Sigmoid colon (tissue), 7 donors: ENCODE data around the gene PDGFD. TPM values are rescaled to one million over a fixed set of nuclear protein-coding genes. Genes with fewer than 3 reads are reported as not detected.

Experiments used
- DNase-seq: peaks from one replicate; pipeline ENCODE4 v3.0.0-alpha.2; 2019
- H3K27ac ChIP-seq, 4 donors: fragments of 200-600 bp; sonication (generic); one replicate each; pipeline ENCODE4 v1.5.1; 2016 to 2019; ENCODE audit warnings: mild to moderate bottlenecking in 1 of 4
- H3K27me3 ChIP-seq, 3 donors: fragments of 200-600 bp; sonication (generic); one replicate each; pipeline ENCODE4 v1.5.1; 2019; ENCODE audit warnings: mild to moderate bottlenecking in 1 of 3
- H3K36me3 ChIP-seq, 4 donors: fragments of 200-600 bp; sonication (generic); one replicate each; pipeline ENCODE4 v1.5.1; 2016 to 2019
- H3K4me1 ChIP-seq, 4 donors: fragments of 200-600 bp; sonication (generic); one replicate each; pipeline ENCODE4 v1.5.1; 2017 to 2019
- H3K4me3 ChIP-seq, 4 donors: fragments of 200-600 bp; sonication (generic); one replicate each; pipeline ENCODE4 v1.5.1; 2017 to 2019; ENCODE audit warnings: mild to moderate bottlenecking in 2 of 4, moderate library complexity in 1 of 4
- H3K9me3 ChIP-seq, 4 donors: fragments of 200-600 bp in 3 of 4; sonication (generic) in 3 of 4; one replicate each; pipeline versions ENCODE4 v1.5.1 to v1.6.1; 2013 to 2019
- CTCF ChIP-seq, 4 experiments: fragments of 450-650 bp in 3 of 4; fragments of 200-600 bp in 1 of 4; IDR thresholded peaks; one replicate each; pipeline ENCODE4 v1.5.1; 2016 to 2019; ENCODE audit warnings: antibody characterized with exemption in 4 of 4, mild to moderate bottlenecking in 3 of 4, moderate library complexity in 2 of 4
- EP300 ChIP-seq, 4 donors: sonication (generic); formaldehyde crosslinking; IDR thresholded peaks; one replicate each; pipeline ENCODE4 v1.6.1; 2017; ENCODE audit warnings: antibody characterized with exemption in 4 of 4
- POLR2A ChIP-seq, 2 donors: fragments of 450-650 bp; IDR thresholded peaks; one replicate each; pipeline ENCODE4 v1.6.1; 2016; ENCODE audit warnings: antibody characterized with exemption in 2 of 2, mild to moderate bottlenecking in 2 of 2, moderate library complexity in 2 of 2
- POLR2AphosphoS5 ChIP-seq, 4 donors: sonication (generic); formaldehyde crosslinking; IDR thresholded peaks; one replicate each; pipeline ENCODE4 v1.6.1; 2017; ENCODE audit warnings: antibody characterized with exemption in 4 of 4
- WGBS, 2 donors: extraction: QIAGEN DNeasy Blood & Tissue Kit; methylation state at CpG; one replicate each; pipeline ENCODE4 v1.1.7; 2013; 5-methylcytosine and 5-hydroxymethylcytosine counted together
- intact Hi-C: fragments of 100-400 bp; cut with DNase I; formaldehyde crosslinking; loops from one replicate; pipeline ENCODE4 v1.15.1; 2023
- polyA plus RNA-seq, 3 donors: library from polyadenylated mRNA; stranded (reverse); fragments of 200-250 nt; gene quantifications; one replicate each; pipeline ENCODE4 v1.2.3, GENCODE V29; 2013
- total RNA-seq, 4 donors: library from RNA; depleted of rRNA; stranded (reverse); fragments of >200 nt; gene quantifications; one replicate each; pipeline ENCODE4 v1.1.0, GENCODE V29; 2016
- donor health status: healthy with polysubstance abuse.
- donor health status: Bipolar disorder and iron deficiency.
- donor health status: healthy.

The PDGFD gene
- total and polyA plus RNA-seq, 7 donors, result 0.69 to 11.6 (median 7.9) TPM

GRCh38 chr11:103883856-103884255 lies 280.1 kb downstream of the PDGFD start:
- no peaks in the 10 kb centered on the region for H3K36me3 ChIP-seq
- intact Hi-C loops, result no loop called here
- H3K27me3 ChIP-seq, result no peaks in the 10 kb centered on the region
- peaks cover 0 to 24% (median 19%) of the 10 kb centered on the region in 4 donors for H3K4me1 ChIP-seq
- H3K9me3 ChIP-seq, result no peaks in the 10 kb centered on the region
- DNase-seq, result no peak
- H3K4me3 ChIP-seq, result no peak overlapping the region
- no peak overlapping the region for H3K27ac ChIP-seq
- TF ChIP-seq CTCF (IDR thresholded peaks at IDR 0.05), result no peak
- no peak for TF ChIP-seq POLR2AphosphoS5 (IDR thresholded peaks at IDR 0.05)
- no peak for TF ChIP-seq POLR2A (IDR thresholded peaks at IDR 0.05)
- no peak for TF ChIP-seq EP300 (IDR thresholded peaks at IDR 0.05)
- 82 to 86% methylated on average over 1 of the region's 1 CpG for WGBS, 2 donors

GRCh38 chr11:103883291-103883690 lies 280.7 kb downstream of the PDGFD start:
- intact Hi-C loops, result no loop called here
- Histone ChIP-seq H3K9me3 (no peaks in the 10 kb centered on the region), H3K27ac (no peak overlapping the region), H3K4me1 (peaks cover 0 to 24% (median 19%) of the 10 kb centered on the region in 4 donors), H3K36me3 (no peaks in the 10 kb centered on the region), H3K4me3 (no peak overlapping the region), H3K27me3 (no peaks in the 10 kb centered on the region)
- no peak for TF ChIP-seq POLR2A (IDR thresholded peaks at IDR 0.05)
- no peak for TF ChIP-seq CTCF (IDR thresholded peaks at IDR 0.05)
- no peak for TF ChIP-seq POLR2AphosphoS5 (IDR thresholded peaks at IDR 0.05)
- TF ChIP-seq EP300 (IDR thresholded peaks at IDR 0.05), result no peak
- no peak for DNase-seq
- 94 to 95% methylated on average over 2 of the region's 2 CpGs for WGBS, 2 donors

GRCh38 chr11:103881584-103881983 lies 282.4 kb downstream of the PDGFD start:
- intact Hi-C loops, result no loop called here
- H3K36me3 ChIP-seq, result no peaks in the 10 kb centered on the region
- DNase-seq, result no peak
- no peaks in the 10 kb centered on the region for H3K27me3 ChIP-seq
- WGBS, 2 donors, result 81 to 96% methylated on average over 1 of the region's 1 CpG
- H3K4me3 ChIP-seq, result no peak overlapping the region
- H3K27ac ChIP-seq, result peak overlapping the region in 2 of 4 donors; percentile 49 to 53
- no peaks in the 10 kb centered on the region for H3K9me3 ChIP-seq
- TF ChIP-seq EP300 (IDR thresholded peaks at IDR 0.05), result no peak
- TF ChIP-seq POLR2AphosphoS5 (IDR thresholded peaks at IDR 0.05), result peak in 2 of 4 donors; percentile 8 to 31
- H3K4me1 ChIP-seq, result peaks cover 0 to 24% (median 15%) of the 10 kb centered on the region in 4 donors

- TF ChIP-seq POLR2AphosphoS5 (IDR thresholded peaks at IDR 0.05) (no peak), CTCF (IDR thresholded peaks at IDR 0.05) (no peak), POLR2A (IDR thresholded peaks at IDR 0.05) (no peak), EP300 (IDR thresholded peaks at IDR 0.05) (no peak)
- no peaks in the 10 kb centered on the region for H3K9me3 ChIP-seq
- 83 to 90% methylated on average over 4 of the region's 4 CpGs for WGBS, 2 donors
These were observed 283.0 kb downstream of the PDGFD start for GRCh38 chr11:103880968-103881367.

GRCh38 chr11:103878646-103879045 lies 285.3 kb downstream of the PDGFD start:
- Histone ChIP-seq H3K36me3 (no peaks in the 10 kb centered on the region), H3K4me1 (peaks cover 0 to 24% (median 15%) of the 10 kb centered on the region in 4 donors), H3K27ac (no peak overlapping the region), H3K27me3 (no peaks in the 10 kb centered on the region), H3K4me3 (no peak overlapping the region), H3K9me3 (no peaks in the 10 kb centered on the region)
- DNase-seq, result no peak
- intact Hi-C loops, result no loop called here
- TF ChIP-seq POLR2A (IDR thresholded peaks at IDR 0.05), result no peak
- no peak for TF ChIP-seq EP300 (IDR thresholded peaks at IDR 0.05)
- TF ChIP-seq POLR2AphosphoS5 (IDR thresholded peaks at IDR 0.05), result no peak
- TF ChIP-seq CTCF (IDR thresholded peaks at IDR 0.05), result no peak

More at GRCh38 chr11:103880968-103881367, 283.0 kb downstream of the PDGFD start:
- DNase-seq, result no peak
- peak overlapping the region in 2 of 4 donors; percentile 46 to 53 for H3K27ac ChIP-seq
- no peaks in the 10 kb centered on the region for H3K36me3 ChIP-seq
- H3K27me3 ChIP-seq, result no peaks in the 10 kb centered on the region
- no peak overlapping the region for H3K4me3 ChIP-seq
- intact Hi-C loops, result no loop called here
- peaks cover 0 to 24% (median 15%) of the 10 kb centered on the region in 4 donors for H3K4me1 ChIP-seq
